ENCODE results near the gene TMEM82.
"Not testable (repeated sequence)": the region's sequence is repeated elsewhere in the genome, so short reads cannot be mapped to it uniquely, and the experiment has no call there.

Gene TMEM82

GRCh38 chr1:15742339-15742801, at the start of gene TMEM82:
TSS of gene TMEM82 (plus strand) at chr1:15742499. CDS start at chr1:15742560, 61 bp downstream.
- peak; percentile 77 for DNase-seq (ENCODE audit: low spot score)

GRCh38 chr1:15693371-15693770, 48.9 kb upstream of the TMEM82 start:
- no peak for DNase-seq (ENCODE audit: low spot score)

GRCh38 chr1:15696956-15697521, 45.3 kb upstream of the TMEM82 start:
- DNase-seq (ENCODE audit: low spot score) = no peak

DNA sequence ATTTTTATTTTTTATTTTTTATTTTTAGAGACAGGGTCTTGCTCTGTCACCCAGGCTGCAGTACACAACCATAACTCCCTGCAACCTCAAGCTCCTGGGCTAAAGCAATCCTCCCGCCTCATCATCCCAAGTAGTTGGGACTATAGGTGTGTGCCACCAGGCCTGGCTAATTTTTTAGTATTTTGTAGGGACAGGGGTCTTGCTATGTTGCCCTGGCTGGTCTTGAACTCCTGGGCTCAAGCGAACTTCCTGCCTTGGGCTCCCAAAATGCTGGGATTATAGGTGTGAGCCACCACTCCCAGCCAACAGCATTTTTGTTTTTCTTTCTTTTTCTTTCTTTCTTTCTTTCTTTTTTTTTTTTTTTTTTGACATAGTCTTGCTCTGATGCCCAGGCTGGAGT, 44.1 kb upstream of the TMEM82 start:
- no peak for DNase-seq (ENCODE audit: low spot score)

DNA sequence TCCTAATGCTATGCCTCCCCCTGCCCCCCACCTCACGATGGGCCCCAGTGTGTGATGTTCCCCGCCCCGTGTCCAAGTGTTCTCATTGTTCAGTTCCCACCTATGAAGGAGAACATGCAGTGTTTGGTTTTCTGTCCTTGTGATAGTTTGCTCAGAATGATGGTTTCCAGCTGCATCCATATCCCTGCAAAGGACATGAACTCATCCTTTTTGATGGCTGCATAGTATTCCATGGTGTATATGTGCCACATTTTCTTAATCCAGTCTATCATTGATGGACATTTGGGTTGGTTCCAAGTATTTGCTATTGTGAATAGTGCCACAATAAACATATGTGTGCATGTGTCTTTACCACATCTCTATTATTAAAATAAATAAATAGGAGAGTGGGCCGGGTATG, 43.0 kb upstream of the TMEM82 start:
- DNase-seq (ENCODE audit: low spot score) = not testable (repeated sequence)

GRCh38 chr1:15700508-15700907, 41.8 kb upstream of the TMEM82 start:
- DNase-seq (ENCODE audit: low spot score) = no peak

DNA sequence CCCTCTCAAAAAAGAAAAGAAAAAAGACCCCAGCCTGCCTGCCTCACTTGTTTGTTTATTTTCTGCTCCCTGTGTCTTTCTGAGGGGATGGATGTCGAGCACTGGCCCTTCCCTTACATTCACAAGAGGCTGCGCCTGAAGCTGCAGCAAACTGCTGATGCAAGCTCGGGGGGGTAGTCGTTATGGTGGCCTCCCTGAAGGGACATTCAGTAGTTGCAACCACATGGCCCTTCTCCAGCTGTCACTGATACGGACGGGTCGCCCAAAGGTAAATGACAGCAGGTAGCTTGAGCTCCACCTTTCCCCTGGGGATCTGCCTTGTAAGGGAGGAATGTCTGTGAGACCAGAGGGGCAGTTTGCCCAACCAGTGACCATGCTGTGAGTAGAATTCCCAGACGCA, 40.5 kb upstream of the TMEM82 start:
- DNase-seq (ENCODE audit: low spot score) = no peak

GRCh38 chr1:15702722-15703550, 39.4 kb upstream of the TMEM82 start:
- no peak for DNase-seq (ENCODE audit: low spot score)

DNA sequence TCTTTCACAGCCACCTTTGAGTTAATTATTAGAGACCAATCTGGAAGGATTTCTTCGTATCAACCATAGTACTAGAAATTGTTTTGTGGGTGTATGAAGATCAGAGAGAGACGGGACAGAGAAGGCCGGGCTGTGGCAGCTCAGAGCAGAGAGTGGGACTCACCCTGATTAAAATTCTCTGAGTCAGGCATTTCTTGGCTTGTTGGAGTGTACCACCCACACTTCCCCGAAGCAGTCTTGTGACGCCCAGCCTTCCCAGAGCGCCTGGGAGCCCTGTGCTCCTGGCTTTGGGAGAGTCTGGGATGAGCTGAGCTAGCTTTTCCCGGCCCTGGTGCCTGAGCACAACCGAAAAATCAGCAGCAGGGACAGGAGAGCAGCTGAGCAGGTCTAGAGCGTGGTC, 38.7 kb upstream of the TMEM82 start:
- DNase-seq (ENCODE audit: low spot score) = no peak

- no peak for DNase-seq (ENCODE audit: low spot score)
Observed at GRCh38 chr1:15704526-15705183, 37.6 kb upstream of the TMEM82 start.

DNA sequence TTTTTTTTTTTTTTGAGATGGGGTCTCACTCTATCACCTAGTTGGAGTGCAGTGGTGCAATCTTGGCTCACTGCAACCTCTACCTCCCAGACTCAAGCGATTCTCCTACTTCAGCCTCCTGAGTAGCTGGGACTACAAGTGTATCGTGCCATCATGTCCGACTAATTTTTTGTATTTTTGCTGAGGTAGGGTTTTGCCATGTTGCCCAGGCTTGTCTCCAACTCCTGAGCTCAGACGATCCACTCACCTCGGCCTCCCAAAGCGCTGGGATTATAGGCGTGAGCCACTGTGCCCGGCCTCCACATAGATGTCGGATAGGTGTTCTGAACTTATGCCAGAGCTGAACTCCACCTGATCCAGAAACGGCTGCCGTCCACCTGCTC, 37.1 kb upstream of the TMEM82 start:
- DNase-seq (ENCODE audit: low spot score) = no peak

- DNase-seq (ENCODE audit: low spot score) = no peak
Observed at GRCh38 chr1:15706751-15707150, 35.5 kb upstream of the TMEM82 start.

- DNase-seq (ENCODE audit: low spot score) = no peak
Observed at GRCh38 chr1:15707239-15707925, 34.9 kb upstream of the TMEM82 start.

- no peak for DNase-seq (ENCODE audit: low spot score)
Observed at GRCh38 chr1:15708486-15709137, 33.7 kb upstream of the TMEM82 start.

DNA sequence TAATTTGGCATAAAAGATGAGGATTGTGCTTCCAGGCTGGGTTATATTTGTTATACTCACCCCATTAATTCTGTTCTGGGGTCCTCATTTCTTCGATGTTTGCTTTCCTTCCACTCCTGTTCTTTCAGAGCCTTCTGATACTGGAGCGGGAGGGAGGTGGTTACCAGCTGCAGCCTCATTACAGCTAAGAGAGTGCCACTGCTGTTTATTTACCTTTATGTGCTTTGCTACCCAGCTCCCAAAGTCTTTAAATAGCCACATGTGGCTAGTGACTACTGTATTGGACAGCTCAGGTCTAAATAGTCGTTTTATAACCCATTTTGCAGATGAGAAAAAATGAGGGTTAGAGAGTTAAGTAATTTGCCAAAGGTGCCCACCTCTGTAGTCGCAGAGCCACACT, 33.1 kb upstream of the TMEM82 start:
- no peak for DNase-seq (ENCODE audit: low spot score)

DNA sequence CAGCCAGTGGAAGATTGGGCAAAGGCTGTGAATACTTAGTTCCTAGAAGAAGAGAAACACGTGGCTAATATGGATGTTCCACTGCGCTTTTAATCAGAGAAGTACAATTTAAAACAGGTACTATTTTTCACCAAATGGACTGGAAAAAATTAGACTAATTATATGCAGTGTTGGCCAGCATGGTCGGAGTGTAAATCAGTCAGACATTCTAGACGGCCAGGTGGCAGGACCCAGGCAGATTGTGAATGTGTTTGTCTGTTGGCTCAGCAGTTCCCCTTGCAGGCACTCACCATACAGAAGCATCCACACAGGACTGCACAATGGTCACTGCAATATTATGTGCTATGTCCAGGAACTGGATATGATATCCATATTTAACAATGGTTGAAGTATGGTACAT, 30.1 kb upstream of the TMEM82 start:
- DNase-seq (ENCODE audit: low spot score) = no peak

DNA sequence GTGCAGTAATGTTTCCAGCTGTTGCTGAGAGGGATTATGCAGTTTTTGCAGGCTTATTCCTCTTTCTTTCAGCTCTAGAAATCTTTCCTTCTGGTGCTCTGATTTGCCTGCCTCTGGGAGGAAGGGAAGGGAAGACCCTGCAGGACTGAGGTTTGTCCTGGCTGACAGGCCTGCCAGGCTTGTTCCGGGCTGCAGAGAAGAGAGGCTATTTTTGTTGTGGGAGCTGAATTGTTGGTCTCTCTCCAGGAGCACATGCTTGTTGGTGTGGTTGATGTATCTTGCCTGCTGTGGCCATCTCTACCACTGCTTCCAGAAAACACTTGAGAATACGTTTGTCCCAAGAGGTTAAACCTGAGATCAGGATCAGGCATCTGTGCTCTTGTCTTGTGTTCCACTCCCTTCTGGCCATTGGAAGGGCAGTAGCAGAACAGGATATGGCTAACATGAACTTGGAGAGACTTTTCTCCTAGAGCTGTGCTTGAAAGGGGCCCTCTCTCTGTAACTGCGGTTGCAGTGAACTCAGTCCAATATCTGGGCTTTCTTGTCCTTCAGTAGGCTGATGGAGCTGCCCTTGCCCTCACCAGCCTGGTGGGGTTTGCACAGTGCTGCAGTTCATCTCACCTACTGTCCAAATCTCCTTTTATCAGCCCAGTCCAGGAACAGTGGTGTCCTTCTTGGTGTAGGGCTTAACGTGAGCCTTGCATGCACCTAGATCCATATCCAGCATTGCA, 27.7 kb upstream of the TMEM82 start:
- DNase-seq (ENCODE audit: low spot score) = no peak

DNA sequence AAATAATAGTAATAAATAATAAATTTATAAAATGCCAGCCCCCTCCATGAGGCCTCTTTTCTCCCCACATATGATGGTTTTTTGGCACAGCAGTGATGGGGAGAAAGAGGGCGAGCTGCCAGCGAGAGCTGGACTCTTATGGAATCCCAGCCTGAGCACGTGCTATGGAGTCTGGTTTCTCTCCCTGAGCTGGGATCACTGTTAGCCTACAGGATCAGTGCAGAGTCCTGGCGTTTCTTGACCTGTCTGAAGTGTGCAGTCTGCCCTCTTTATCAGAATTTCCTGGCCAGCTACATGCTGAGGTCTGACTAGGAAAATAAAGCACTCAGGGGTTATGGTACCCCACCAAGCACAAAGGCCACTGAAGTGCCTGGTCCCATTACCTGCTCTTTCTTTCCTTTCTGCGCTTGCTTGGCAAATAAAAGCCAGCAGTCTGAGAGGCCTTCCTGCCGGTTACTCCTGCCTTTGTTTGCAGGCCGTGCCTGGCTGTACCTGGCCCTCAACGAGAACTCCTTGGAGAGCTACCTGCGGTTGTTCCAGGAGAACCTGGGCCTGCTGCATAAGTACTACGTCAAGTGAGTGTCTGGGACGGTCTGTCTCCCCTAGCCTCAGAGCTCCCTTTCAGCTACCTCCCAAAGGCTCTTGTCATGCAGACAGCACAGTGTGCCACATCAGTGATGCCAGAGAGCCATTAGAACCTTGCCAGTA, 24.7 kb upstream of the TMEM82 start:
- DNase-seq (ENCODE audit: low spot score) = no peak

DNA sequence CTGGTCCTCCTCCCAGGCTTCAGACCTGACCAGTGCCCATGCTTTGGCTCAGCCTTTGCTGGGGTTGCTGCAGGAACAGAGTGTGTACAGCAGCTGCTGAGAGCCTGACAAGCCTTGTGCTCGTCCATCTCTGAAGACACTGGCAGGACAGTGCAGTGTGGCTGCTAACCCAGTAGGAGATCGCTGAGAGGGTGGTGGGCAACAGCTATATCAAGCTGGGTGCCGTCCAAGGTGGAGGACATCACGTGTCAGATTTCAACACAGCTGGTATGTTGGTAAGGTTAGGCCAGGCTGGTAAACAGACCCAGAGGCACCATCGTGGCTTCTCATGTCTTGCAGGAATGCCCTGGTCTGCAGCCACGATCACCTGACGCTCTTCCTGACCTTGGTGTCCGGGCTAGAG, 24.1 kb upstream of the TMEM82 start:
- DNase-seq (ENCODE audit: low spot score) = no peak

DNA sequence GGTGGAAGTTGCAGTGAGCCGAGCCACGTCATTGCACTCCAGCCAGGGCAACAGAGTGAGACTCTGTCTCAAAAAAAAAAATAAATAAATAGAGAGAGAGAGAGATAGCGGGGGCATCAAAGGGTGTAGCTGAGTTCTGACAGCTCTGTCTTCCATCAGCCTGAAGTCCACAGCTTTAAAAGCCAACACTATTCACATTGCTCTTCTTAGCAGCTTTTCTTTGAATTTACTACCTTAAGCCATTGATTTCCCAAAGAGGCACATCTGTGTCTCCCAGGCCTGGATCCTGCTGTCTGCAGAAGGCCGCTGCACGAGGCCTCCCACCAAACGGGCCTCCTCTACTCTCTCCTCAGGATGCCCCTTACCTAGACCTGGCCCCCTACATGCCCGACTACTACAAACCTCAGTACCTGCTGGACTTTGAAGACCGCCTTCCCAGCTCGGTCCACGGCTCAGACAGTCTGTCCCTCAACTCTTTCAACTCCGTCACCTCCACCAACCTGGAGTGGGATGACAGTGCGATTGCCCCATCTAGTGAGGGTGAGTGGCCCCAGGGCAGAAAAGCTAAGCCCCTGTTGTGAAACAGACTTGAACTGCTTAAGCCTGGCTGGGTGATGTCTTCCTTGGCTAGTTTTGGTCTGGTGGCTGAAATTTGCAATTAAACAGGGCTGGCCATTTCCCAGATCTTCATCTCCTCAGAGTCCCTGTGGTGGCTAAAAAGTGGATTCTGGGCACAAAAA, 22.7 kb upstream of the TMEM82 start:
- DNase-seq (ENCODE audit: low spot score) = no peak
